IMR-90 (cell line): ENCODE measurements around the gene DSCAML1. TPM values are rescaled to one million over a fixed set of nuclear protein-coding genes. Genes with fewer than 3 reads are reported as not detected.

Experiments used
- ATAC-seq: fragments of 200-7000 bp; cut with Tn5 transposase; 2 replicates; pipeline ENCODE4 v1.9.1; 2020; ENCODE audit warnings: low read depth, mild to moderate bottlenecking, moderate library complexity
- BruUV-seq: library from RNA; stranded (reverse); fragments of 400-500 nt; replicated peaks from 2 replicates; lab custom pipeline; 2021; lab: Mats Ljungman, UMichigan
- CTCF ChIA-PET: fragments of 300-600 bp; formaldehyde crosslinking; extraction: SDS; loops from one replicate; lab custom pipeline; 2021; ENCODE audit warnings: antibody characterized with exemption; lab: Yijun Ruan, JAX
- POLR2A ChIA-PET: fragments of 300-600 bp; sonication (Branson Sonifier 250); formaldehyde crosslinking; loops from one replicate; lab custom pipeline; 2022; ENCODE audit warnings: antibody characterized with exemption; ENCODE audit not compliant: unreplicated experiment; lab: Charles Lee
- DNase-seq: peaks from one replicate; pipeline ENCODE4 v3.0.0; 2013
- H2AFZ ChIP-seq: replicated peaks from 2 replicates; pipeline ENCODE3; 2013; ENCODE audit warnings: low read length, mild to moderate bottlenecking; ENCODE audit not compliant: poor library complexity
- H2AK5ac ChIP-seq: 2 replicates; pipeline ENCODE4 v1.6.1; 2013; ENCODE audit warnings: low read depth, low read length, inconsistent platforms
- H2AK9ac ChIP-seq: replicated peaks from 2 replicates; pipeline ENCODE3; 2013; ENCODE audit warnings: mild to moderate bottlenecking, low read depth, low read length, moderate library complexity; ENCODE audit not compliant: poor library complexity
- H2BK120ac ChIP-seq: 2 replicates; pipeline ENCODE4 v1.6.1; 2013; ENCODE audit warnings: low read depth, low read length, inconsistent platforms
- H2BK15ac ChIP-seq: 3 replicates; pipeline ENCODE4 v1.6.1; 2013; ENCODE audit warnings: low read depth, low read length, inconsistent platforms
- H2BK20ac ChIP-seq: 2 replicates; pipeline ENCODE4 v1.6.1; 2013; ENCODE audit warnings: low read depth, mild to moderate bottlenecking, inconsistent platforms, low read length, moderate library complexity
- H2BK5ac ChIP-seq: 2 replicates; pipeline ENCODE4 v1.6.1; 2013; ENCODE audit warnings: mild to moderate bottlenecking, low read depth, low read length, inconsistent platforms; ENCODE audit not compliant: poor library complexity, severe bottlenecking
- H3K14ac ChIP-seq: replicated peaks from 2 replicates; pipeline ENCODE4 v1.6.1; 2013; ENCODE audit warnings: low read depth, low read length, inconsistent platforms
- H3K18ac ChIP-seq: 2 replicates; pipeline ENCODE4 v1.6.1; 2013; ENCODE audit warnings: low read depth, low read length, control low read depth
- H3K23ac ChIP-seq: 2 replicates; pipeline ENCODE4 v1.6.1; 2013; ENCODE audit warnings: low read depth, low read length, inconsistent platforms
- H3K27ac ChIP-seq: 2 replicates; pipeline ENCODE4 v1.5.1; 2013; ENCODE audit warnings: mild to moderate bottlenecking, control low read depth, low read length; ENCODE audit not compliant: insufficient read depth
- H3K27me3 ChIP-seq: 2 replicates; pipeline ENCODE4 v1.6.1; 2013; ENCODE audit warnings: low read length; ENCODE audit not compliant: control insufficient read depth, insufficient read depth
- H3K36me3 ChIP-seq: 2 replicates; pipeline ENCODE4 v1.6.1; 2013; ENCODE audit warnings: low read length, mixed read lengths; ENCODE audit not compliant: control insufficient read depth, insufficient read depth
- H3K4ac ChIP-seq: 2 replicates; pipeline ENCODE4 v1.6.1; 2013; ENCODE audit warnings: low read depth, low read length, inconsistent platforms
- H3K4me1 ChIP-seq: 2 replicates; pipeline ENCODE4 v1.6.1; 2013; ENCODE audit warnings: low read length, mixed read lengths; ENCODE audit not compliant: control insufficient read depth, insufficient read depth
- H3K4me2 ChIP-seq: 2 replicates; pipeline ENCODE4 v1.6.1; 2013; ENCODE audit warnings: low read depth, mild to moderate bottlenecking, control low read depth, low read length, moderate library complexity
- H3K4me3 ChIP-seq: 2 replicates; pipeline ENCODE4 v1.5.1; 2013; ENCODE audit warnings: low read depth, mild to moderate bottlenecking, control low read depth, low read length, moderate library complexity; ENCODE audit not compliant: insufficient read depth
- H3K56ac ChIP-seq: 2 replicates; pipeline ENCODE4 v1.6.1; 2013; ENCODE audit warnings: low read length, inconsistent platforms; ENCODE audit not compliant: insufficient read depth; ENCODE audit errors: extremely low read depth
- H3K79me1 ChIP-seq, 2 experiments: 2 replicates each; pipeline ENCODE4 v1.6.1; 2013; ENCODE audit warnings: low read length in 2 of 2, inconsistent platforms in 1 of 2, low read depth in 1 of 2
- H3K9ac ChIP-seq: 2 replicates; pipeline ENCODE4 v1.6.1; 2013; ENCODE audit warnings: low read depth, low read length, control low read depth
- H3K9me1 ChIP-seq: 2 replicates; pipeline ENCODE4 v1.6.1; 2013; ENCODE audit warnings: low read length, inconsistent platforms; ENCODE audit not compliant: insufficient read depth
- H3K9me3 ChIP-seq: 2 replicates; pipeline ENCODE4 v1.6.1; 2013; ENCODE audit warnings: low read length; ENCODE audit not compliant: control insufficient read depth, insufficient read depth
- H4K20me1 ChIP-seq: 2 replicates; pipeline ENCODE4 v1.6.1; 2013; ENCODE audit warnings: low read length, inconsistent platforms; ENCODE audit not compliant: insufficient read depth
- H4K5ac ChIP-seq: 2 replicates; pipeline ENCODE4 v1.6.1; 2013; ENCODE audit warnings: mild to moderate bottlenecking, low read depth, low read length, control low read depth
- H4K8ac ChIP-seq, 2 experiments: 2 replicates each; pipeline ENCODE4 v1.6.1; 2013; ENCODE audit warnings: low read depth in 2 of 2, low read length in 2 of 2, control low read depth in 1 of 2, inconsistent platforms in 1 of 2
- H4K91ac ChIP-seq: 2 replicates; pipeline ENCODE4 v1.6.1; 2013; ENCODE audit warnings: low read depth, low read length, inconsistent platforms; ENCODE audit not compliant: insufficient read depth
- MAFK ChIP-seq: IDR thresholded peaks from 2 replicates; pipeline ENCODE4 v1.6.1; 2012; ENCODE audit warnings: low read depth, low read length, improper control_type of control experiment
- SMC3 ChIP-seq: fragments of 150-350 bp; IDR thresholded peaks from 2 replicates; pipeline ENCODE4 v1.6.1; 2016; ENCODE audit warnings: low read depth, mild to moderate bottlenecking, antibody characterized with exemption, low read length, moderate library complexity
- WGBS, 2 experiments: methylation state at CpG; one replicate each; pipeline versions ENCODE4 v1.1.5 to v1.1.7; 2013; ENCODE audit warnings: missing lambda C conversion rate in 2 of 2; ENCODE audit not compliant: insufficient read length in 1 of 2; ENCODE audit errors: extremely low coverage in 2 of 2; 5-methylcytosine and 5-hydroxymethylcytosine counted together
- dilution Hi-C: fragments of 300-500 bp; cut with HindIII; formaldehyde crosslinking; loops from one replicate; pipeline ENCODE4 v1.14.3; 2018; ENCODE audit warnings: low sequenced_read_pairs; ENCODE audit not compliant: unreplicated experiment
- in situ Hi-C: fragments of 300-500 bp; cut with MboI; formaldehyde crosslinking; loops from 3 replicates; pipeline ENCODE4 v1.14.3; 2019; ENCODE audit warnings: low sequenced_read_pairs, inconsistent platforms, mixed read lengths
- intact Hi-C: fragments of 100-400 bp; cut with micrococcal nuclease; formaldehyde crosslinking; loops from 2 replicates; pipeline ENCODE4 v1.10.0; 2022
- polyA plus RNA-seq, 3 experiments: library from polyadenylated mRNA; depleted of rRNA; stranded (reverse); fragments of >200 nt; gene quantifications; 2 replicates each; pipeline ENCODE4 v1.2.3, GENCODE V29; 2012; ENCODE audit warnings: low replicate concordance in 1 of 3
- total RNA-seq: library from RNA; depleted of rRNA; stranded (reverse); fragments of >200 nt; gene quantifications from 2 replicates; pipeline ENCODE4 v1.2.3, GENCODE V29; 2012

DSCAML1 gene
- total and polyA plus RNA-seq, 2 of the 4 experiments (the other 2 are of a cell fraction) = not detected

GRCh38 chr11:117515892-117516787 lies 280.9 kb downstream of the DSCAML1 start:
- H3K79me1 ChIP-seq = no peaks in the 10 kb centered on the region
- H3K9ac ChIP-seq = no peak overlapping the region
- no peak overlapping the region for H4K8ac ChIP-seq
- H3K23ac ChIP-seq = no peak overlapping the region
- no TSS peak for BruUV-seq
- no peak overlapping the region for H2BK120ac ChIP-seq
- H3K4ac ChIP-seq = no peak overlapping the region
- H3K36me3 ChIP-seq = no peaks in the 10 kb centered on the region
- no peak for TF ChIP-seq SMC3
- no peak for TF ChIP-seq MAFK
- no peak overlapping the region for H4K91ac ChIP-seq
- intact Hi-C loops = no loop called here
- WGBS, 2 experiments = 67% methylated on average over 8 of the region's 21 CpGs; no CpG with 5 or more reads in 1 of the 2 experiments
- H3K56ac ChIP-seq = no peak overlapping the region
- DNase-seq (no peak), ATAC-seq (no peak)
- in situ Hi-C loops = no loop called here
- H3K4me1 ChIP-seq = no peaks in the 10 kb centered on the region
- H3K4me3 ChIP-seq = no peak overlapping the region
- no peak overlapping the region for H3K14ac ChIP-seq
- no peak overlapping the region for H2BK20ac ChIP-seq
- H2AK9ac ChIP-seq = no peak overlapping the region
- no peak overlapping the region for H3K4me2 ChIP-seq
- no peak overlapping the region for H3K18ac ChIP-seq
- no peaks in the 10 kb centered on the region for H3K9me3 ChIP-seq
- POLR2A ChIA-PET = no interaction called here
- H3K27ac ChIP-seq = no peak overlapping the region
- H4K20me1 ChIP-seq = no peaks in the 10 kb centered on the region
- H3K9me1 ChIP-seq = no peaks in the 10 kb centered on the region
- no peak overlapping the region for H2AK5ac ChIP-seq
- peaks cover 25% of the 10 kb centered on the region for H3K27me3 ChIP-seq
- dilution Hi-C loops = no loop called here
- H2BK15ac ChIP-seq = no peak overlapping the region
- no peak overlapping the region for H2BK5ac ChIP-seq
- no peak overlapping the region for H2AFZ ChIP-seq
- CTCF ChIA-PET = no interaction called here
- no peak overlapping the region for H4K5ac ChIP-seq
